Measurements from ENCODE around the gene TOB1. TPM values are rescaled to one million over a fixed set of nuclear protein-coding genes. Genes with fewer than 3 reads are reported as not detected.

The TOB1 gene
- total RNA-seq, 1 donor from 2014 or later: 78.7 TPM

Other genes with a start within 250 kb of the TOB1 start
- gene ABCC3, start 231.5 kb downstream of the TOB1 start, total RNA-seq (ENCODE audit: unreplicated experiment): not detected
- gene ANKRD40, start 158.4 kb downstream of the TOB1 start, total RNA-seq (ENCODE audit: unreplicated experiment): 40.8 TPM
- 222 TPM for gene LUC7L3, start 146.8 kb downstream of the TOB1 start, total RNA-seq (ENCODE audit: unreplicated experiment)
- gene ANKRD40CL, start 98.8 kb downstream of the TOB1 start, total RNA-seq (ENCODE audit: unreplicated experiment): not detected
- gene WFIKKN2, start 30.8 kb downstream of the TOB1 start, total RNA-seq (ENCODE audit: unreplicated experiment): 3.5 TPM

Measured in glutamatergic neuron (in vitro differentiated cells).